ENCODE results near the gene OLFM1.
"Not testable (repeated sequence)": the region's sequence is repeated elsewhere in the genome, so short reads cannot be mapped to it uniquely, and the experiment has no call there.

Gene OLFM1

GRCh38 chr9:135109650-135110049 is 22.2 kb downstream of the OLFM1 start:
- DNase-seq = no peak

- no peak for DNase-seq
Measured at GRCh38 chr9:135110416-135110815, 22.9 kb downstream of the OLFM1 start.

DNA sequence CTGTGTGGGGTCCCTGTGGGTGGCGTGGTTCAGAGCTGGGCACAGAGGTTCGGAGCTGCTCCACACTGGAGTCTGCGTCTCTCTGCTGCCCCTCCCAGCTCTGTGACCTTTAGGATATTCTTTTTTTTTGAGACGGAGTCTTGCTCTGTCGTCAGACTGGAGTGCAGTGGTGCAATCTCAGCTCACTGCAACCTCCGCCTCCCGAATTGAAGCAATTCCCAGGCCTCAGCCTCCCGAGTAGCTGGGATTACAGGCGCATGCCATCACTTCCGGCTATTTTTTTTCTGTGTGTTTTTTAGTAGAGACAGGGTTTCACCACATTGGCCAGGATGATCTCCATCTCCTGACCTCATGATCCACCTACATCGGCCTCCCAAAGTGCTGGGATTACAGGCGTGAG is 24.1 kb downstream of the OLFM1 start:
- not testable (repeated sequence) for DNase-seq

DNA sequence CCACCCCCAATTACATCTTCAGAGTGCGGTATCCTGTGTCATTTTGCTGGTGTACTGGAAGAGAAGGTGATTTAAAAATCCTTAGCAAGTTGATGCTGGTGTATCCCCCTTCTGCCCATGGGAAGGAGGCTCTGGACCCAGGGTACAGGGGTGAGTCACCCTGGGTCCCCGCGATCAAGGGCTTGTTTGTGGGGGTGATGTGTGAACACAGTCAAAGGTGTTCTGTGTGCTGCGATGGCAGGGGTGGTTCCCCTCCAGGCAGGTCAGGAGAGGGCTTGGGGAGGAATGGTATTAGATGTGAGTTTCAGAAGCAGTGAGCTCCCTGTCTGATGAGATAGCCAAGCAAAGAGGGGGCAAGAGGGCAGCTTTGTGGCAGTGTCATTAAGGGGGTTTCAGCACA is 28.9 kb downstream of the OLFM1 start:
- DNase-seq = no peak

DNA sequence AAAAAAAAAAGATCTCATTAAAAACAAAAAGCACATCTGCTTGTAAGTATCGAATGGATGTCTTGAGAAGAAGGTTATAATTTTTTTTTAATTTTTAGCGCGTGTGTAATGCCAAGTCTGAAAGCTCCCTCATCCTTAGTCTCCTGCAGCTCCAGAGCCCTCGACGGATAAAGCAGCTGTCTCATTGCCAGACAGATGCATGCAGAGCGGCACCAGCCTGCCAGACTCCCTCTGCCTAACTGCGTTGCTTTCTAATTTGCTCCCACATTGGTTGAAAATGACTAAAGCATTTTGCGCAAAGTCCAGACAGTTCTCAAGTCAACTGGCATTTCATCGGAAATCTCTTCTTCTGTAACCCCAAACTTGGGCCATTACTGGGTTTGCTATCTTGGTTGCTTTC is 29.4 kb downstream of the OLFM1 start:
- DNase-seq = no peak

GRCh38 chr9:135117281-135117680 is 29.8 kb downstream of the OLFM1 start:
- no peak for DNase-seq

- DNase-seq = no peak
Measured at GRCh38 chr9:135119496-135120064, 32.1 kb downstream of the OLFM1 start.

- DNase-seq = no peak
Measured at GRCh38 chr9:135120249-135120648, 32.8 kb downstream of the OLFM1 start.

- no peak for DNase-seq
Measured at GRCh38 chr9:135122316-135122715, 34.8 kb downstream of the OLFM1 start.

DNA sequence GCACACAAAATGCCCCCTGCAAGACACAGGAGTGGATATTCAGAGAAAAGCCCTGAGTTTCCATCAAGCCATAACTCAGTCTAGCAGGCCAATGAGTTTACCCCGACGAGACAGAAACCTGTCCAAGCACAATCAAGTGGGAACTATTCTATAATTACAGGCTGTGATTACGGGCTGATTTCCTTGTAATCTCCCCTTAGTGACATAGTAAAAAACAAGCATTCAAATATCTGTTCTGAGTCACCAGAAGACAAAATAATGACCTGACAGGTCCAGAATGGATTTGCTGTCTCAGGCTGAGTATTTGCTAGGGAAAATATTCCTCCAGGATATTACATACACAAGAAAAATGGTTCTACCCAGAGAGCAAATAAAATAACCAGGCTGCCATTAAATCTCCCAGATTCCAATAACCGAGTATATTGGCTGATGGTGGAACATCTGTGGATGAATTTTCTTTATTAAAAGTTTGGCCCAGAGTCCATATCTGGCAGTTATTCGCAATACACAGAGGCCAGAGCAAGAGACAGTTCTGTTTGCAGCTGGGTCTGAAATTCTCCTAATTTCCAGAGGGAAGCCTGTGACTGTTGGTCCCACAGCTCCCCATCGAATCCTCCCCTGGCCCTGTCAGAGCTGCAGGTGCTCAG is 35.8 kb downstream of the OLFM1 start:
- no peak for DNase-seq

DNA sequence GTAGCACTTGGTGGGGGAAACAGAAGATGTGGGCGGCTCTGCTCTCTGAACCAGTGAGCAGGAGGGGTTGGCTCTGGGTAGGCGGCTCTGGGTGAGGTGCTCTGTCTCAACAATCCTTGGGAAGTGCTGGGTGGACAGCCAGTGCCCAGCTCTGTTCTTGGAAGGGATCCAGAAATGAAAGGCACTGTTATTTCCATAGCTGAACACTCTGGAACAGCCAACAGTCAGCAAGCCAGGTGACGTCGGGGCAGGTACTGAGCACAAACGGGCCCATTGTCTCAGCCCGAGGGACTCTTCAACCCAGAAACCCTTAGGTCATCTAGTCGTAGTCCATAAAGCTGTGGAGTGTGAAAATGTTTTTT is 36.3 kb downstream of the OLFM1 start:
- no peak for DNase-seq

GRCh38 chr9:135126451-135127187 is 39.2 kb downstream of the OLFM1 start:
- no peak for DNase-seq

DNA sequence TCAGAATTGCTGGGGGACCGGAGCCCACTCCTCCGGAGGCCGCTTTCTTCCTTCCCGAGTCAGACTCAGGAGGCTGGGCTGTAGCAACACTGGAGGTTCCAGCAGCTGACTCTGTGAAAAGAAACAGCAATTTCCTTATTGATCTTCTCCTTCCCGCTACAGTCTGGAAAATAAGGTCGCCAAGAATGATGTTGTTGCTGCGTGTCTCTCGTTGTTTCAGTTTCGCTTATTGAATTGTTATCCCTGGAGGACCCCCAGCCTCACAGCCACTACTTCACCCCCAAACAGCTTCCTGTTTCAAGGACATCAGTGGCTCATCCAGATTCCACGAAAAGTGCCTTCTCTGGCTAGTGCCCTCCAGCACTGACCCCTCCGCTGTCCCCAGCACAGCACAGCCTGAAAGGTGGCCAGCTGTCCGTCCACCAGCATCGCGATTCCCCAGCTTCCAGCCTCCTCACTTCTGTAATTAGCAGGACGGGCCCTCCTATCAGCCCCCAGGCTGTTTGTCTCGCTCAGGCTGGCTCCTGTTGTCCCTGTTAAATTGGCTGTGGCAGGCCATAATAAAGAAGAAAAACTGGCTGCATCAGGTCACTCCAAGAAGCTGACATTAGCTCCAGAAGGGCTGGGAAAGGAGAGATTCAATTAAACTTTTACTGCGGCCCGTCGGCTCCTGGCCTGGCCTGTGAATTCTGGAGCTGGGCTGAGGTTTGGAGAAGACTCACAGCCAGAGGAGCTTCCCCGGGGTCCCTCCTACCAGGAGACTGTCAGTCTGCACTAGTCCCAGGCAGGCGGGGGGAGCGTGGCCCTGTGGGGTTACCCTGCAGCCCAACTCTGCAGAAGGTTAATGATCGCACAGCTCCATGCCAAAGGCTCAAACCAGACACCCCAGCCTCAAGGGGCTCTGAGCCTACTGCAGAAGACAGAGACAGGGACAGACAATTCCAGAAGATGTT is 40.5 kb downstream of the OLFM1 start:
- no peak for DNase-seq

GRCh38 chr9:135129137-135129695 is 41.7 kb downstream of the OLFM1 start:
- DNase-seq = no peak

GRCh38 chr9:135130207-135130976 is 42.9 kb downstream of the OLFM1 start:
- no peak for DNase-seq

DNA sequence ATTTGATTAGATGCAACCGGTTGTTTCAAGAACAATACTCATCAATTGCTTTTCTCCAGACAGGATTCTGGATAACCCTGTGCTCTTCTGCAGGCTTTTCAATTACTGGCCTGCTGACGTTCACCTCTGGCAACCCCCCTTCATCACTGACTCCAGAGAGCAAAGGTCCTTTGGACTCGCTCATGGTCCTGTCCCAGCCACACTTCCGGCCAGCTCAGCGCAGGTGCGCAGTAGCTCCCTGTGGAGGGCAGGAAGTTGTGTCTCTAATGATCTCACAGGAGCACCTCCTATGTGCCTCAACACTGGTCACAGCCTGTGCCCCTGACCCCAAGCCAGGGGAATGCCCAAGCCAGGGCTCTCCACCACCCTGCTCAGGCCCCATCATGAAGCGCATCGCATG is 44.0 kb downstream of the OLFM1 start:
- no peak for DNase-seq

- DNase-seq = no peak
Measured at GRCh38 chr9:135132008-135132407, 44.5 kb downstream of the OLFM1 start.

DNA sequence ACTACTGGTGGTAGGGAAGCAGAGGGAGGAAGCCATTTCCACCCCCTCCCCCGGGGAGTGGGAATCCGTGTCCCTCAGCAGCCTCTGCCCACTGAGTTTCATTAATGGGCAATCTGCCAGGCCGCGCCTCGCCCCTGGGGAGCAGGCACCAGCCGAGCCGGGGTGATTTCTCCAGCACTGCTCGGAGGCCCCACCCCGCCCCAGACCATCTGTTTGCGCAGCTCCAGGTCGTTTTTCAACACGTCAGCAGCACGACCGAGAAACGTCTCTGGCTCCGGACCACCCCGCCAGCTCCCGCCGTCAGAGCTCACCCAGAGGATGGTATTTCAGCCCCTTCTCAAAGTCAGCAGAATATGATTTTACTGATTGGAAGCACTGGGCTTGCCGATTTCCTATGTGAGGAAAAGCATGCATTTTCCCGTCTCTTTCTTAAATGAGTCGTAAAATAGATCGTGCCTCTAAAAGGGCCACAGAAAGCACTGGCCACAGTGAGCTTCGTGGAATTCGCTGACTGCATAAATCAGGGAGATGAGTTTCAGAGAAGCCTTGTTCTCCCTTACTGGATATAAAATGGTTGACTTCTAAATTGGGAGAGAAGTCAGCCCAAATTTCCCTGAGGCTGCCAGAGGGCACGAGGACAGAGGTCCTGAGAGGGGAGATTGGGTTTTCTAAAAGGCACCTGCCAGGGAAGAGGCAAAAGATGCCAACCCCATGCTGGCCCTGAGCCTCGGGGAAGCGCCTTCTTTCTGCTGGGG is 47.0 kb downstream of the OLFM1 start:
- DNase-seq = no peak

GRCh38 chr9:135135171-135135928 is 47.9 kb downstream of the OLFM1 start:
- no peak for DNase-seq

- DNase-seq = no peak
Measured at GRCh38 chr9:135135929-135136315, 48.5 kb downstream of the OLFM1 start.

DNA sequence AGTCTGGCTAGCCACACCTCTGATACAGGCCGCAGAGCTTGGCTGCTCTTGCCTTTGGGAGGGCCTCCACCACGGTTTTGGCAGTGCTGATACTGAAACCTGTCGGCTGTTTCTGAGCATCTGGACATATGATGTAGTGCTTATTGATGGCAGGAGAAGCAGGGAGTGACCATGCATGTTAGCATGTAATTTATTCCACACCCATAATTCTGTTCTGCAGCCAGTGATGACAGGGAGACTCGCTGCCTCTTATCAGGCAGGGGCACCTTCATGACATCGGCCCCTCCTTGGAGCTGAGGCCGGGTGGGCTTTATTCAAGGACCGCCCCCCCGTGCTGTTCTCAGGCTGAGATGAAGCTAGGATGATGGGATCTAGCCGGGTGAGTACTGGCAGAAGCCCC is 49.0 kb downstream of the OLFM1 start:
- DNase-seq = no peak

All from CD4-positive, alpha-beta T cell treated with Interleukin-4 for 1 hour (primary cell).